Cardiac septum (tissue), 1 donor: ENCODE data around the gene ADAM15. TPM values are rescaled to one million over a fixed set of nuclear protein-coding genes. Genes with fewer than 3 reads are reported as not detected.

Source experiments
- DNase-seq: peaks from one replicate; pipeline ENCODE4 v3.0.0-alpha.2; 2020; ENCODE audit warnings: low spot score
- intact Hi-C: fragments of 100-400 bp; cut with DNase I; formaldehyde crosslinking; loops from one replicate; pipeline ENCODE4 v1.14.0; 2022
- total RNA-seq: library from RNA; stranded (reverse); fragmentation: NEBNext Ultra II Directional; extraction: Animal tissue kit (Norgen Biotek cat#: 25700); gene quantifications from one replicate; pipeline ENCODE4 v1.2.1, GENCODE V29; 2021
- donor health status: DM: no; HTN: no; CAD: no.

ADAM15 gene
- total RNA-seq, 1 donor from 2014 or later, result 69.9 TPM

DNA sequence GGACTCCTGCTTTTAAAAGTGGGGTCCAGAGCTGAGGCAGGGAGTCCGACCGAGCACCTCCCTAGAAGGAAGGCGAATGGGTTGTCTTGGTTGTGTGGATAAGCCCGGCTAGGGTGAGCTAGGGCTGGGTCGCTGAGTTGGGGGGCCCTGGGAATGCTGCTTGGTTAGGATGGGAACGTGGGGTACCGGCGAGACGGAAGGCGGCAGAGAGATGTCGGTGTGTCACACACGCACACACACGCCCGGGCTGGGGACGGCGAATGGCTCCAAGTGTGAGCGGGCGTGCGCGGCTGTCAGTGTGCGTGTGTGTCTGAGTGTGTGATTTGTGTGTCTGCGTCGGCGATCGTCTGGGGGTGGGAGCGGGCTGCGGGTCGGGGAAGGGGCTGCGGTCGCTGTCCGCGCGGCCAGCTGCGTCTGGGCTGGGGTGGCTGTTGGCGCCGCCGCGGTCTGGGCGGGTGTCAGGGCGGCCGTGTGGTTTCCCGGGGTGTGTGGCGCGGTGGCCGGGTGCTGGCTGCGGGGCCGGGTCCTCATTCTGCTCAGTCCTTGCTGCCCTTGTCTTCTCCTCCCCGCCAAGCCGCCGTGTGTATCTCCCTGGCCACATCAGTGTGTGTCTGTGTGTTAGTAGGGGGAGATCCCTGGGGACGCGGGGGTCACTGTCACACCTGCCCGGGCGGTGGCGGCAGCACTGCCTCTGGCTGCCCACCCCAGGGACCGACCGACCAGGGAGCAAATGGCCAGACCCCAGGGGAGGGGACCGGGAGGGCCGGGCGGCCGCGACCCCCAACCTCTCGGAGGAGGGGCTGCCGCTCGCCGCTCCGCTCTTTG is 28.6 kb downstream of the ADAM15 start:
- intact Hi-C loops, result loop anchor here (10.0 kb wide), 1 partner anchor 595 kb away; no protein-coding TSS in a partner anchor
- no peak for DNase-seq

DNA sequence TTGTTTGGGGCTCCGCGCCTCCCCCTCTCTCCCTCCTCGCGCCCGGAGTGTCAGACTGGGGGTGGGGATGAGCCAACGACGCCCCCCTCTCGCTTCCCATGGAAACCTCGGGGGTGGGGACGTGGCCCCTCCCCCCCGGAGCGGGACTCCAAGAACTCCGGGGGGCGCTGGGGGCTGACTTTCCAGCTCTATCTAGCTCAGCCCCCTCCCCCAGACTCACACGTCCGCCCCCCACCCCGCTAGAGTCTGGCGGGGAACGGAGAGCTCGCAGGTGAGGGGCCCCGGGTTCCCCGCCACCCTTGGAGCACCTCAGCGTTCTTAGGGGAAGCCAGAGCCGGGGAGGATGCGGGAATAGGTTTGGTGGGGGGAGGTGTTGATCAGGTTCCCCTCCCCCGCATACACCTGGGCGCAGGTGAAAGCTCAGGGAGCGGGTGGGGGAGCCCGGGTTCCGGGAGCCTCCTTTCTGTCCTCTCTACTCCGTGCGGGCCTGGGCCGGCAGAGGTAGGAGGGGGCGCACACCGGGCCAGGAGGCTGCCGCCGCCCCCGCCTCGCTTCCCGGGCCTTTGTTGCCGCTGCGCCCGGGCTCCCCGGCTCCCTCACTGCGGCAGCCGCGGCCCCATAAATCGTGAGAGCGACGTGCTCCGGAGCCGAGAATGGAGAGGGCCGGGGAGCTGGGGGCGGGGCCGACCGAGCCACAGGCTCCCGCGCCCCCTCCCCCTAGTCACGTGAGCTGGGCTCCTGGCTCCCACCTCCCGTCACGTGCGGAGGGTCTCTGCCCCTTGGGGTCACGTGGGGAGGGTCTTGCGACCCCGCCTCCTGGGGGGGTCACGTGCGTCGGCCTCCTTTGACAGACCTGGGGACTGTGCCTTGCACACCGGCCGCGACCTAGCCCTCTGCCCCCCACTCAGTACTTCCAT is 29.5 kb downstream of the ADAM15 start:
- no peak for DNase-seq
- intact Hi-C loops, result loop anchor here (10.0 kb wide), 1 partner anchor 596 kb away; no protein-coding TSS in a partner anchor

DNA sequence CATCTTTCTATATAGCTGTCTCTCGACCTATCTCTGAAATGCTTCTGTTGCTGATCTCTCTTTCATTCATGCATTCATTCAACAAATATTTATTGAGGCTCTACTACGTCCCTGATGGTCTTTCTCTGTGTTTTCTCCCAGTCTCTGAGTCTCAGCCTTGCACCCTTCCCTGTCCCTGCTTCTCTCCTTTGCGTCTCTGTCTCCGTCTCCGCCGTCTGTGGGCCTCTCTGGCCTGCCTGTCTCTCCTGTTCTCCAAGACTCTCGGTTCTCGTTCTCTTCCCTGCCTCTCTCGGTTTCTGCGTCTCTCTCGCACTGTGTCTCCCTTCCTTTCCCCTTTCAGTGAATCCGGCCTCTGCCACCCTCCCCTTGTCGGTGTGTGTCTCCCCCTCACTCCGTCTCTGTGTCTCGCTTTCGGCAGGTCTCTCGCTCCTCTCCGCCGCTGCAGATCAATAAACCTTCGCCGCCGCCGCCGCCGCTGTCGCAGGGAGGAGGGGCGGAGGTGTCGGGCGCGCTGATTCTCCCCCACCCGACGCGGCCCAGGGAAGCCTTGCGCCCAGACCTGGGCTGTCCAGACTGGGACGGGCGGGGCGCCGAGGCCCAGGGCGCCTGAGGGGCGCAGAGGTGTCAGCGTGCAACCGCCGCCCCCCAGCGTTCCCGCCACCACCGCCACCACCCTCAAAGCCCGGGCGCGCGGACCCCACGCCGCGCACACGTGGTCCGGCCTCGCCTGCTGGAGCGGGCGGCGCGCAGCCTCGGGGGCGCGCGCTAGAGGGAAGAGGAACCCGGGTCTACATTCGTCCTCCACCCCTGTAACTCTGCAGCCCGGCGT is 30.6 kb downstream of the ADAM15 start:
- DNase-seq, result no peak
- intact Hi-C loops, result loop anchor here (10.0 kb wide), 1 partner anchor 597 kb away; no protein-coding TSS in a partner anchor

DNA sequence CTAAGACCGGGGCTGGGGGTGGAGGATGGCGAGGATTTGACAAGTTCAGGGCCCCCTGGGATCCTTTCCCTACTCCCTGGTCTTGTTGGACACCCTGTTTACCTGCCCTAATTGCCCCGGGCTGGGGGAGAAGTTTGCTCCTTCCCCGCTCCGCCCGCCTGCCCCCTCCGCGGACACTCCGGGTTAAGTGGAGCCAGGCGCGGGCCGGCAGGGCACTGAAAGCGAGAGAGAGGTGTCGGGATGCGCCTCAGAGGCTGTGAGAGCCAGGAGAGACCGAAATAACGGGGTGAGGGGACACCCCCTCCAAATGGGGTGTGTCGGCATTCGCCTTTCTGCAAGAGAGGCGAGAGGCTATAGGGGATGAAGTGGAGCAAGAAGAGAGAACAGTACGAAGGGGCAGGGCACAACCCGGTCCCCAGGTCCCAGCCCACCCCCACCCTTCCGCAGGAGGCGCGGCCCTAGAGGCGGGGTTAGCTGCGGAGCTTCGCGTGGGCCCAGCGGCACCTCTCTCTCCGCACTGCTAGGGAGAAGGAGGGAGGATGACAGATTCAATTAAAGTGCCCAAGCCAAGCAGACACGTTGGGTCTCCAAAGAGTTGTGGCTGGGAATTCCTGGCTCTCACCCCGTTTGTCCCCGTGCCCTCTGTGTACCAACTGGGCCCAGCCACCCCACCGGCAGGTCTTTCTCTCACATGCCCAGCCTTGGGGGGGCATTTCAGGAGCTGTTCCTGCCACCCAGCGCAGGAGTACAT is 31.4 kb downstream of the ADAM15 start:
- DNase-seq, result no peak
- intact Hi-C loops, result loop anchor here (10.0 kb wide), 1 partner anchor 598 kb away; no protein-coding TSS in a partner anchor

DNA sequence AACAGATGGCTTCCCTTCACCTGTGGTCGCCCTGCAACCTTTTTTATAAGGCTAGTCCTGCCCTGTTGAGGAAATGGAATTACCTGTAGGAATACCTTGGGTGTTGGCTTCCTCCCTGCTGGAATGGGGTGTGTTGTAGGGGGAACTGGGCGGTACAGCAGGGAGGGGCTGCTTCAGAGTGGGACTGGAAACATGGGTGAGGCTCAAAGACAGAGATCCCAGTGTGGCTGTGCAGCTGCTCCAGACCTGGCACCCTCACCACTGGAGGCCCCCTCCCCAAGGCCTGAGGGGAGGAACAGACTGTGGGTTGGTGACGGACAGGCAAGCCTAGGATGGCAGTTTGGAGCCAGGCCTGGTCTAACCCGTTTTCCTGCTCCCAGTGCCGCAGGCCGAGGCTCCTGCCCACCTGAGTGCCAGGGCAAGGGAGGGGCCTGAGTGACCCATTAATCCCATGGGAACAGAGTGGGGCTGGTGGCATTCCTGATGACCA is 32.0 kb downstream of the ADAM15 start:
- intact Hi-C loops, result loop anchor here (10.0 kb wide), 1 partner anchor 598 kb away; no protein-coding TSS in a partner anchor
- no peak for DNase-seq

DNA sequence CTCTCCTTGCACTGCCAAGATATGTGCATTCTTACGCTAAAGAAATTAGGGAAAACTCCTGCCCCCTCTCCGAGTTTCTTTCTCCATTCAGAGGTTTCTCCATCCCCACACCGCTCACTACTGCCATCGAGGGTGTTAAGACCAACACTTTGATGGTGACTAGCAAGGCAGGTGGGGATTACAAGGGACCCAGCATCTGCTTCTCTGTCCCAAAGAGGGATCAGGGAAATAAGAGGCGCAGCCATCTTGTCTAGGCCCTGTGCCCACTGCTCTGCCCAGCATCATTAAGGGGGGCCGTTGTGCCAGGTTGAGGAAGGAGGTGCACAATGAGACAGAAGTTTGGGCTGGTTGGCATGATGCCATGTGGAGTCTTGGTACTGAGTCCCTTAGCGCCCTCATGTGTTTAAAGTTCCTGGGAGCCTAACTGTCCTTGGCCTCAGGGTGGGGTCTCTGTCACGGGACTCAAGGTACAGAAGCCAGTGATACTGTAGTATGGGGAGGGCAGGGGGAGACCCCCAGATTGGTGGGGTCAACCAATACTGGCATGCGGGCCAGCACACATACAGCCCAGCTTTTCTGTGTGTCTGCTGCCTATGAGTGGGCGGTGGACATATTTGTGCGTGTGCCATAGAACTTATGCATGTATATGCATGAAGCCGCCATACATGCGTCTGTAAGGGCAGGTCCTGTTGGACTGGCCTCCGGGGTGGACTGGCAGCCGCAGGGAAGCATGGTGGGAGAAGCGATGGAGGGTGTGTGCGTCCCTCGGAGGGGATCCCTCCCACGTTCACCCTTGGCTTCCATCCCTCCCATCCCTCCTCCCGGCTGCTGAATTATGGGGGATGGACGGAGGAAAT is 33.0 kb downstream of the ADAM15 start:
- intact Hi-C loops, result loop anchor here (1.0 to 10.0 kb wide), 3 partner anchors 21 to 599 kb away; partner anchors contain the start of genes ADAM15 and EFNA4
- no peak for DNase-seq

DNA sequence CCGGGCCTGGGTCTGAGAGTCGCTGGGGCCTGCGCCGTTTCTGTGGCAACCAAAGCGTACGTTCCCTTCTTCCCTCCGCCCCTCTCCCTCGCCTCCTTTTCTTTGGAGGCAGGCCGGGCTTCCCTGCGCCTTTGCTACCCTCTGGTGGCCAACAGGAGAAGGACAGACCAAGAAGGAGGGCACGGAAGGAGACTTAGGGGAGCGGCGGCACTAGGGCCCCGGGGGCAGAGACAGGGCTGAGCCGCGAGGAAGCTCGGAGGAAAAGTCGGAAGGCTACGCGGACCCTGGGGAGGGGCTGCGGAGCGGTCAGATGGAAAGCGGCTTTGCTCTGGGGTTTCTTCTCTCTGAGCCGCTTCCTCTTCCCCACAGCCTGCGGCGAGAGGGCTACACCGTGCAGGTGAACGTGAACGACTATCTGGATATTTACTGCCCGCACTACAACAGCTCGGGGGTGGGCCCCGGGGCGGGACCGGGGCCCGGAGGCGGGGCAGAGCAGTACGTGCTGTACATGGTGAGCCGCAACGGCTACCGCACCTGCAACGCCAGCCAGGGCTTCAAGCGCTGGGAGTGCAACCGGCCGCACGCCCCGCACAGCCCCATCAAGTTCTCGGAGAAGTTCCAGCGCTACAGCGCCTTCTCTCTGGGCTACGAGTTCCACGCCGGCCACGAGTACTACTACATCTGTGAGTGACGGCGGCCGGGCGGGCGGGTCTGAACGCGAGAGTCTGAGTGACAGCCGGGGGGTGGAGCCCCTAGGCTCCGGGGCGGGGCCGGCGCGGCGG is 33.8 kb downstream of the ADAM15 start:
- intact Hi-C loops, result loop anchor here (1.0 to 10.0 kb wide), 3 partner anchors 22 to 600 kb away; partner anchors contain the start of genes ADAM15 and EFNA4
- DNase-seq, result peak; percentile 96

DNA sequence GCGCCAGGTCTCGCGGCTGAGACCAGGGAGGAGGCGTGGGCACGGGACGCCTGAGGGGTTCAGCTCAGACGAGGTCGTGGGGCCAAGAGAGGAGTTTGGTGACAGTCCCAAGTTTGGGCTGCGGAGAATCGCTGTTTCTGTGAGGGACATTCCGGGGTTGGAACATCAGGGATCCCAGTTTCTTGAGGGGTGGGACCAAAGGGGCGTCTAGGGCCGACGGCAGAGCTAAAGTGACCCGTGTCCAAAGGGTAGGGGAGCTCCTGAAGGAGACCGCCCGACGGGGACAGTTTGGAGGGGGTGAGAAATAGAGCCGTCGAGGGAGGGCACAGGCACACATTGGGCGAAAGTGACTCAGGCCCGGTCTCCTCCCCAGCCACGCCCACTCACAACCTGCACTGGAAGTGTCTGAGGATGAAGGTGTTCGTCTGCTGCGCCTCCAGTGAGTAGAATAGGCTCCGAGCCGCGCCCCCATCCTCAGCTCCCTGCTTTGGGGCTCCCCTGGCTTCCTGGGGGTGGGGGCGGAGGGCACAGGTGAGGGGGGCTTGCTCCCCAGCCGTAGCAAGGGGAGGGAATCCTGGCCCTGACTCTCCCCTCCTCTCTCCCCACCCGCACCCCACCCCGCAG is 34.5 kb downstream of the ADAM15 start:
- intact Hi-C loops, result loop anchor here (2.0 to 10.0 kb wide), 2 partner anchors 35 to 601 kb away; partner anchors contain the start of gene ADAM15
- DNase-seq, result no peak

DNA sequence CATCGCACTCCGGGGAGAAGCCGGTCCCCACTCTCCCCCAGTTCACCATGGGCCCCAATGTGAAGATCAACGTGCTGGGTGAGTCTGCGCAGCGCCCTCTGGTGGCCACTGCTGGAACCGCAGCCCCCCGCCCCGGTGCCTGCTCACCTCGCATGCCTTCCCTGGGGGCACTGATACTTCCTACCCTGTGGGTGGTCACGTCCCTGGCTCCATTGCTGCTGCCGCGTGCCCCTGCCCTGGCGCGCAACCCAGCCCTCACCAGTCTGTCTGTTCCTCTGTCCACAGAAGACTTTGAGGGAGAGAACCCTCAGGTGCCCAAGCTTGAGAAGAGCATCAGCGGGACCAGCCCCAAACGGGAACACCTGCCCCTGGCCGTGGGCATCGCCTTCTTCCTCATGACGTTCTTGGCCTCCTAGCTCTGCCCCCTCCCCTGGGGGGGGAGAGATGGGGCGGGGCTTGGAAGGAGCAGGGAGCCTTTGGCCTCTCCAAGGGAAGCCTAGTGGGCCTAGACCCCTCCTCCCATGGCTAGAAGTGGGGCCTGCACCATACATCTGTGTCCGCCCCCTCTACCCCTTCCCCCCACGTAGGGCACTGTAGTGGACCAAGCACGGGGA is 35.1 kb downstream of the ADAM15 start:
- DNase-seq, result peak; percentile 85
- intact Hi-C loops, result loop anchor here (10.0 kb wide), 1 partner anchor 601 kb away; no protein-coding TSS in a partner anchor

DNA sequence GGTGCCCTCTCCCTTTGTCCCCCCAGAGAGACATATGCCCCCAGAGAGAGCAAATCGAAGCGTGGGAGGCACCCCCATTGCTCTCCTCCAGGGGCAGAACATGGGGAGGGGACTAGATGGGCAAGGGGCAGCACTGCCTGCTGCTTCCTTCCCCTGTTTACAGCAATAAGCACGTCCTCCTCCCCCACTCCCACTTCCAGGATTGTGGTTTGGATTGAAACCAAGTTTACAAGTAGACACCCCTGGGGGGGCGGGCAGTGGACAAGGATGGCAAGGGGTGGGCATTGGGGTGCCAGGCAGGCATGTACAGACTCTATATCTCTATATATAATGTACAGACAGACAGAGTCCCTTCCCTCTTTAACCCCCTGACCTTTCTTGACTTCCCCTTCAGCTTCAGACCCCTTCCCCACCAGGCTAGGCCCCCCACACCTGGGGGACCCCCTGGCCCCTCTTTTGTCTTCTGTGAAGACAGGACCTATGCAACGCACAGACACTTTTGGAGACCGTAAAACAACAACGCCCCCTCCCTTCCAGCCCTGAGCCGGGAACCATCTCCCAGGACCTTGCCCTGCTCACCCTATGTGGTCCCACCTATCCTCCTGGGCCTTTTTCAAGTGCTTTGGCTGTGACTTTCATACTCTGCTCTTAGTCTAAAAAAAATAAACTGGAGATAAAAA is 35.9 kb downstream of the ADAM15 start:
- DNase-seq, result no peak
- intact Hi-C loops, result loop anchor here (10.0 kb wide), 1 partner anchor 602 kb away; no protein-coding TSS in a partner anchor

DNA sequence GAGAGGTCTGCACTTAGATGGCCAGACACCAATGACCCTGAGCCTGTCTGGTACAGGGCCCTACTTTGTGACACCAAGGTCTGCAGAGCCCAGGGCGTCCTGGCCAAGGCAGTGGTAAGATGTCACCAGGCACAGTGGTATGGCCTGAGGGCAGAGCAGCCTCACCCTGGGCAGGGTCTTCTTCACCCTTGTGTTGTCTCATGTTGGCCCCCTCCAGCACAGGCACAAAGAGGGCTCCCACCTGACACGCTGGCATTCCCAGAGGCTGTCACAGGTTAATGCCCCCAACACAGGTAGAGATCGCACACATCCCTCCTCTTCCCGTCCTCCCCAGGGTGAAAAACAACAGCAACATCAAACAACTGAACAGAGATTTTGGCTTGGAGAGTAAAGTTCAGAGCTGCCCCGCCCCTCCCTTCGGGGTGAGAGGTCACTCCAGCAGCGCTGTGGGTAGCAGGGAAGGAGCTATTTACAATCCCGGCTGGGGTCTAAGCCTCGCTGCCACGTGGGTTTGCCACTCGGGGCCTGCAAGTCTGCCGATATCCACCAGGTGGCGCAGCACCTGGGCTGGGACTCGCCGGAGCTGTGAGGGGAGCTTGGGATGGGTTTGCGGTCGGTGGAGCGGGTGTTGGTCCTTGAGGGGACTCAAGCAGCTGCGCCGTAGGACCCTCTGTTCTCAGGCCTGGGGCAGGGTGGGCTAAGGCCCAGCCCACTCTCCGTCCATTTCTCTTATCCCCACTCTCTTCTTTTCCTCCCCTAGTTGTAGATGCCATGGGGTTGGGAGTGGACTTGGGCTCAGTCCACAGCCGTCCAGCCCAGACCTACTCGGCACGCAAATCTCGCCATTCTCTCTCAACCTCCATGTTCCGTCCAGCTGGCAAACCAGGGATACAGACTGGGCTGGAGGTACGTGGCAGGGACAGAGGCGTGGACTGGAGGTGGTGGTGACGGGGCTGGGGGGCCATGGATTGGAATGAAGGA is 40.2 kb downstream of the ADAM15 start:
- DNase-seq, result peak; percentile 87
- intact Hi-C loops, result loop anchor here (1.0 kb wide), 1 partner anchor 77 kb away; no protein-coding TSS in a partner anchor

DNA sequence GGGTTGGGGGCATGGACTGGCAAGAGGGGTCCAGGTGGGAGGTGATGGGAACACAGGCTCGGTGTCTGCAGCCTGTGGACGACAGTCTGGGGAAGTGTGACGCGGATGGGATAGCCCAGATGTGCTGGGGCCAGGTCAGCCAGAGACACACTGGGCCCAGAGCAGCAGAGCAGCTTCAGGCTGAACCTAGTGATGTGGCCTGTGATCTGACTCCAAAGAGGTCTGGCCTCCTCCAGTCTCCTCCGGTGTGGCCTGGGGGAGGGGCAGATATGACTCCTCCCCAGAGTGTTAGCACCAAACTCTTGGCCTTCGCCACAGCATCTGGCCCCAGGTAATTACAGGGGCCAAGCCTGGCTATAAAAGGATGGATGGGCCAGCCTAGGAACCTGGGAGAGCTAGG is 41.0 kb downstream of the ADAM15 start:
- DNase-seq, result no peak
- intact Hi-C loops, result no loop called here

DNA sequence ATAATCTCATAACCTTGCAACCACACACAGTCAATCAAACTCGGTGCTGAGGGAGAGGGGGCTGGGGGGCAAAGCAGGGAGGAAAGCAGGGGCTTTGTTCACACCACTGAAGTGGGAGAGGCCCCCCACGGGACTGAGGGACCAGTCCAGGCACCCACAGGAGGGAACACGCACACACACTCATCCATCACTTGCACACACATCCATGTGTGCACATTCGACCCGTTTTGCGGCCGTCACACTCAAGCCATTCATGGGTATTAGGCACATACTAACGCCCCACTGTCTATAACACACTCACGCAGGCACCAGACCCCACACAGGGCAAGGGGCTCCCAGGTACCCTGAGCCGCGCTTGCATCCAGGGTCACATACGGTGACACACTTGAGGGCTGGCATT is 41.5 kb downstream of the ADAM15 start:
- no peak for DNase-seq
- intact Hi-C loops, result no loop called here
